Heart left ventricle (tissue), 16 donors: ENCODE results near the gene ROPN1L. TPM values are rescaled to one million over a fixed set of nuclear protein-coding genes. Genes with fewer than 3 reads are reported as not detected.

Source experiments
- ATAC-seq, 4 donors: fragments of 200-7000 bp; cut with Tn5 transposase; one replicate each; pipeline ENCODE4 v1.9.1; 2020 to 2022; ENCODE audit warnings: moderate library complexity in 4 of 4, mild to moderate bottlenecking in 3 of 4, moderate number of reproducible peaks in 1 of 4
- DNase-seq, 5 donors: peaks; one replicate each; pipeline ENCODE4 v3.0.0-alpha.2; 2020
- H3K27ac ChIP-seq, 12 donors: fragments of 200-600 bp; sonication (generic) in 4 of 12; one replicate each; pipeline versions ENCODE4 v1.5.0 to v1.8.0; 2016 to 2022; ENCODE audit warnings: mild to moderate bottlenecking in 2 of 12
- H3K27me3 ChIP-seq, 9 donors: fragments of 200-600 bp; sonication (generic) in 2 of 9; one replicate each; pipeline versions ENCODE4 v1.5.1 to v1.8.0; 2016 to 2022; ENCODE audit warnings: mild to moderate bottlenecking in 3 of 9
- H3K36me3 ChIP-seq, 9 donors: fragments of 200-600 bp; sonication (generic) in 2 of 9; one replicate each; pipeline versions ENCODE4 v1.5.0 to v1.8.0; 2018 to 2022; ENCODE audit warnings: mild to moderate bottlenecking in 2 of 9
- H3K4me1 ChIP-seq, 12 donors: fragments of 200-600 bp; sonication (generic) in 4 of 12; one replicate each; pipeline versions ENCODE4 v1.5.0 to v1.8.0; 2016 to 2022; ENCODE audit warnings: mild to moderate bottlenecking in 3 of 12
- H3K4me3 ChIP-seq, 12 donors: fragments of 200-600 bp; sonication (generic) in 4 of 12; one replicate each; pipeline versions ENCODE4 v1.5.0 to v1.8.0; 2017 to 2022; ENCODE audit warnings: mild to moderate bottlenecking in 9 of 12, moderate library complexity in 4 of 12
- H3K9me3 ChIP-seq, 12 donors: fragments of 200-600 bp; sonication (generic) in 4 of 12; one replicate each; pipeline versions ENCODE4 v1.5.0 to v1.8.0; 2016 to 2022; ENCODE audit warnings: mild to moderate bottlenecking in 1 of 12
- CTCF ChIP-seq, 12 donors: fragments of 200-600 bp; sonication (generic) in 4 of 12; IDR thresholded peaks; one replicate each; pipeline versions ENCODE4 v1.5.0 to v1.8.0; 2018 to 2022; ENCODE audit warnings: antibody characterized with exemption in 12 of 12, mild to moderate bottlenecking in 5 of 12
- POLR2A ChIP-seq, 2 donors: fragments of 450-650 bp; IDR thresholded peaks; one replicate each; pipeline ENCODE4 v1.6.1; 2017; ENCODE audit warnings: antibody characterized with exemption in 2 of 2, mild to moderate bottlenecking in 2 of 2, moderate library complexity in 2 of 2
- WGBS, 4 donors: extraction: QIAGEN DNeasy Blood & Tissue Kit in 2 of 4; methylation state at CpG; one replicate each; pipeline versions ENCODE4 v1.1.5 to v1.1.7; 2013 to 2018; 5-methylcytosine and 5-hydroxymethylcytosine counted together
- intact Hi-C, 10 donors: fragments of 100-400 bp; cut with DNase I; formaldehyde crosslinking; loops; one replicate each; pipeline versions ENCODE4 v1.11.1 to v1.14.2; 2022
- polyA plus RNA-seq, 2 donors: library from polyadenylated mRNA; stranded (reverse); fragments of 200-250 nt; gene quantifications; one replicate each; pipeline ENCODE4 v1.2.3, GENCODE V29; 2013
- total RNA-seq, 9 donors: library from RNA; depleted of rRNA in 2 of 9; stranded (reverse); fragments of >200 nt in 2 of 9; fragmentation: NEBNext Ultra II Directional in 3 of 9; extraction: Animal tissue kit (Norgen Biotek cat#: 25700) in 3 of 9; gene quantifications; one replicate each; pipeline versions ENCODE4 v1.1.0 to v1.2.4, GENCODE V29; 2016 to 2023
- donor health status: ischemic (EF 13 %, LVEDD 7.1; RV severe dilation, severe dysfunction).
- donor health status: healthy with polysubstance abuse.
- donor health status: DM: no; HTN: yes; CAD: no.
- donor health status: DM: no; HTN: no; CAD: no.
- donor health status: ischemic (EF 25% LVEDD 6.9; RV normal size, moderate dysfunction).
- donor health status: ischemic (EF 25% LVEDD 5.7; RV mildly dilated, moderate dysfunction).
- donor health status: healthy.
- donor health status: DM: yes; HTN: yes; CAD: no.
- donor health status: ischemic (EF 35%, LVEDD 5.7; RV mildly dilated, moderate dysfunction).
- donor health status: nonischemic (EF 11% LVEDD 7.7; RV severe dilation, severe dysfunction).
- donor health status: DM: yes; HTN: yes; CAD: no.
- donor health status: PGD.
- donor health status: ischemic (EF 29% LVEDD 5.4; RV normal size, mild dysfunction).
- donor health status: nonischemic (EF 23%, LVEDD 6.1; RV moderate dilation, normal function).

Gene ROPN1L
- total and polyA plus RNA-seq, 11 donors, result 0.14 to 0.81 (median 0.46) TPM; not detected in 4

DNA sequence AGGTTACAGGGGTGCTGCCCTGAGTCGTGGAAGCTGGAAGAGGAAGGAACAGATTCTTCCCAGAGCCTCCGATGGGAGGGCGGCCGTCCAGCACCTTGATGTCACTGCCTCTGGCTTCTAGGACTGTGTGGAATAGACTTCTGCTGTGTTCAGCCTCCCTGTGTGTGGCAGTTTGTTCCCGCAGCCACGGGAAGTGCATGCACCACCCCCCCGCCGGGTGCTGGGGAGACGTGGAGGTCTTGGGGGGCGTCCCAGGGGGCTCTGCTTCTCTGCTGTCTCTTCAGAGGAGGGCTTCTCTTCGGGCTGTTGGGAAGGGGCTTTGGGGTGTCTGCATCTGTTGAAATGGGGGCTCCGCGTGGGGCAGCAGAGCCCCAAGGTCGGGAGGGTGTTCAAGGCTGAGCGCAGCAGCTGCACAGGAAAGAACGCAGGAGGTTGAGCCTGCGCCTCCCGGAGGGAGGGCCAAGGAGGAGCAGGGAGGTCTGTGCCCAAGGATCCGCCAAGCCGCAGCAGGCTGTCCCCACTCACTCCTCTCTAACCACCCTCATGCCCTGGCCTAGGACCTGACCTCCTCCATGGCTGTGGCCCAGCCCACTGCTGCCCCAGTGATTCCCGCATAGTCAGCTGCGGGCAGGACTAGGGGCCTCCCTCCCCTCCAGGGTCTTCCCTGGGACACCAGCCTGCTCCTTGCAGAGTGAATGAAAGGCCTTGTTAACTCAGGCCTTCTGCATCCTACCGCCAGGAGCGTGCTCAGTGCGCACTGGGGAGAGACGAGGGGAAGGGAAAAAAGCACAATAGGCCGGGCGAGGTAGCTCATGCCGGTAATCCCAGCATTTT lies 45.0 kb downstream of the ROPN1L start:
- H3K9me3 ChIP-seq, result no peaks in the 10 kb centered on the region
- no peaks in the 10 kb centered on the region for H3K36me3 ChIP-seq
- intact Hi-C loops, result loop anchor here in 1 of 10 donors (5.0 kb wide), 1 partner anchor 66 kb away; no protein-coding TSS in a partner anchor
- H3K4me3 ChIP-seq, result no peak overlapping the region
- H3K4me1 ChIP-seq, result peaks cover 0 to 48% (median 24%) of the 10 kb centered on the region in 12 donors
- ATAC-seq (no peak), DNase-seq (no peak)
- WGBS, 4 donors, result 88 to 93% (median 91%) methylated on average over 23 to 29 of the region's 29 CpGs
- H3K27ac ChIP-seq, result peak overlapping the region in 1 of 12 donors; percentile 42
- TF ChIP-seq CTCF (IDR thresholded peaks at IDR 0.05) (no peak), POLR2A (IDR thresholded peaks at IDR 0.05) (no peak)
- H3K27me3 ChIP-seq, result no peaks in the 10 kb centered on the region

GRCh38 chr5:10488144-10488543 lies 46.5 kb downstream of the ROPN1L start:
- no peak overlapping the region for H3K27ac ChIP-seq
- ATAC-seq, result no peak
- peaks cover 0 to 48% (median 24%) of the 10 kb centered on the region in 12 donors for H3K4me1 ChIP-seq
- no peak for DNase-seq
- H3K4me3 ChIP-seq, result no peak overlapping the region
- TF ChIP-seq CTCF (IDR thresholded peaks at IDR 0.05), result no peak
- TF ChIP-seq POLR2A (IDR thresholded peaks at IDR 0.05), result no peak
- H3K36me3 ChIP-seq, result no peaks in the 10 kb centered on the region
- no peaks in the 10 kb centered on the region for H3K27me3 ChIP-seq
- intact Hi-C loops, result loop anchor here in 1 of 10 donors (5.0 kb wide), 1 partner anchor 64 kb away; no protein-coding TSS in a partner anchor
- WGBS, 4 donors, result 74 to 79% (median 76%) methylated on average over 6 of the region's 6 CpGs
- no peaks in the 10 kb centered on the region for H3K9me3 ChIP-seq

DNA sequence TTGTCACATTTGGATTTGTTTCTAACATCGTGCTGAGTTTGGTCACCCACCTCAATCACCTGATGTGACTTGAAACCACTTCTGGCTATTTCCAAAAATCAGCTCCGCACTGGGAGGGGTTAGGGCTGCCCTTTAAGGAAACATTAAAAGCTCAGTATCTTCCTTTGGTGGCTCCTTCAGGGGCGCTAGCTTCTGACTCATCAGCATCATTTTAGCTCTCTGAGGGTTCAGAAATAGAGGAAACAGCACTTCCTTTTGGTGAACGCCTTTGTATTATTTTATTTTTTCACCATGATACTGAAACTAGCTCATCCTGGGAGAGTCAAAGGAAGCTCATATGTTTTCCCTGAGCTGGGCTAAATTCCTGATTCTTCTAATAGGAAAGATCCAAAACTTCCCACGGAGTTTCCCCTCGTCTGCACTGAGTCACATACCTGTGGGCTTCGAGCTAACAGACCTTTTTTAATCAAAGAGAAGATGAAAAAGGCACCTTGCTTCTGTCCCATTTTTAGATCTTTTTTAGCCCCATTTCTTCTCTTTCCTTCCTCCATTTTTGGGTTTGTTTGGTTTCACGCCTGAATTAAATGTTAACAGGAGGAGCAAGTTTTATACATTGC lies 48.2 kb downstream of the ROPN1L start:
- peak overlapping the region in 2 of 12 donors; percentile 8 to 40 for H3K27ac ChIP-seq

More for the DNA sequence above, 48.2 kb downstream of the ROPN1L start:
- DNase-seq, result no peak
- no peaks in the 10 kb centered on the region for H3K36me3 ChIP-seq
- ATAC-seq, result peak in 3 of 4 donors; percentile 26 to 66 (median 44)
- TF ChIP-seq CTCF (IDR thresholded peaks at IDR 0.05), result no peak
- TF ChIP-seq POLR2A (IDR thresholded peaks at IDR 0.05), result no peak
- no peaks in the 10 kb centered on the region for H3K27me3 ChIP-seq
- WGBS, 4 donors, result 46 to 54% (median 52%) methylated on average over 8 of the region's 8 CpGs
- peaks cover 0 to 15% (median 4%) of the 10 kb centered on the region in 12 donors for H3K9me3 ChIP-seq
- intact Hi-C loops, result loop anchor here in 2 of 10 donors (5.0 kb wide), 1 partner anchor 62 kb away; no protein-coding TSS in a partner anchor
- no peak overlapping the region for H3K4me3 ChIP-seq
- H3K4me1 ChIP-seq, result peaks cover 0 to 43% (median 21%) of the 10 kb centered on the region in 12 donors
